GM23338 (cell line): ENCODE results near the gene IFNL1. TPM values are rescaled to one million over a fixed set of nuclear protein-coding genes. Genes with fewer than 3 reads are reported as not detected.

Experiments
- ATAC-seq: fragments of 200-7000 bp; cut with Tn5 transposase; 3 replicates; pipeline ENCODE4 v1.9.1; 2020
- DNase-seq: peaks from one replicate; pipeline ENCODE4 v3.0.0-alpha.2; 2015; ENCODE audit warnings: low spot score
- H2AFZ ChIP-seq: fragments of 200-600 bp; sonication (generic); 2 replicates; pipeline ENCODE4 v1.8.0; 2016; ENCODE audit warnings: antibody characterized with exemption, mild to moderate bottlenecking, moderate library complexity
- H3F3A ChIP-seq: fragments of 200-600 bp; sonication (generic); replicated peaks from 2 replicates; pipeline ENCODE4 v1.8.0; 2017; ENCODE audit warnings: antibody characterized with exemption, mixed run types, low read depth
- H3K27ac ChIP-seq: fragments of 200-600 bp; sonication (generic); 2 replicates; pipeline ENCODE4 v1.6.1; 2016; ENCODE audit warnings: low read depth
- H3K27me3 ChIP-seq: fragments of 200-600 bp; sonication (generic); 2 replicates; pipeline ENCODE4 v1.8.0; 2016; ENCODE audit warnings: mild to moderate bottlenecking, mixed run types, moderate library complexity; ENCODE audit not compliant: insufficient read depth
- H3K36me3 ChIP-seq: fragments of 200-600 bp; sonication (generic); 2 replicates; pipeline ENCODE4 v1.8.0; 2016; ENCODE audit warnings: mild to moderate bottlenecking; ENCODE audit not compliant: insufficient read depth
- H3K4me1 ChIP-seq: fragments of 200-600 bp; sonication (generic); 2 replicates; pipeline ENCODE4 v1.8.0; 2016; ENCODE audit warnings: mild to moderate bottlenecking, moderate library complexity; ENCODE audit not compliant: insufficient read depth
- H3K4me2 ChIP-seq: fragments of 200-600 bp; sonication (generic); 2 replicates; pipeline ENCODE4 v1.7.1; 2017; ENCODE audit warnings: mixed run types
- H3K4me3 ChIP-seq: fragments of 200-600 bp; sonication (generic); 2 replicates; pipeline ENCODE4 v1.6.1; 2016; ENCODE audit warnings: mixed run types
- H3K79me2 ChIP-seq: fragments of 200-600 bp; sonication (generic); replicated peaks from 2 replicates; pipeline ENCODE4 v1.8.0; 2017; ENCODE audit warnings: mild to moderate bottlenecking; ENCODE audit not compliant: insufficient read depth
- H3K9me2 ChIP-seq: fragments of 200-600 bp; sonication (generic); 2 replicates; pipeline ENCODE4 v1.8.0; 2017; ENCODE audit not compliant: insufficient read depth
- H4K20me1 ChIP-seq: fragments of 200-600 bp; sonication (generic); replicated peaks from 2 replicates; pipeline ENCODE4 v1.8.0; 2017; ENCODE audit warnings: mild to moderate bottlenecking; ENCODE audit not compliant: insufficient read depth
- H3K27ac Mint-ChIP-seq: 2 replicates; pipeline ENCODE4 v1.8.0; 2020; ENCODE audit warnings: inconsistent platforms, mild to moderate bottlenecking, moderate library complexity, mixed read lengths
- H3K27me3 Mint-ChIP-seq: 3 replicates; pipeline ENCODE4 v1.8.0; 2022; ENCODE audit warnings: low read depth, mild to moderate bottlenecking, moderate library complexity, mixed read lengths, inconsistent platforms; ENCODE audit not compliant: insufficient read depth, poor library complexity
- H3K36me3 Mint-ChIP-seq: 3 replicates; pipeline ENCODE4 v1.8.0; 2021; ENCODE audit warnings: low read depth, mild to moderate bottlenecking, inconsistent platforms, moderate library complexity, mixed read lengths
- H3K4me1 Mint-ChIP-seq: 3 replicates; pipeline ENCODE4 v1.8.0; 2020; ENCODE audit warnings: mild to moderate bottlenecking, inconsistent platforms, mixed read lengths
- H3K4me3 Mint-ChIP-seq: 3 replicates; pipeline ENCODE4 v1.8.0; 2021; ENCODE audit warnings: moderate library complexity, mild to moderate bottlenecking, inconsistent platforms, mixed read lengths
- H3K9me3 Mint-ChIP-seq: 3 replicates; pipeline ENCODE4 v1.8.0; 2020; ENCODE audit warnings: moderate library complexity, mild to moderate bottlenecking, inconsistent platforms, mixed read lengths
- EZH2 ChIP-seq: fragments of 200-600 bp; sonication (generic); IDR thresholded peaks from one replicate; pipeline ENCODE4 v1.8.0; 2017; ENCODE audit warnings: antibody characterized with exemption, mild to moderate bottlenecking, low read depth; ENCODE audit not compliant: unreplicated experiment
- JUNB ChIP-seq: IDR thresholded peaks from one replicate; pipeline ENCODE4 v1.6.1; 2016; ENCODE audit warnings: antibody characterized with exemption; ENCODE audit not compliant: unreplicated experiment
- NANOG ChIP-seq: IDR thresholded peaks from 2 replicates; pipeline ENCODE4 v1.6.1; 2016; ENCODE audit warnings: antibody characterized with exemption, borderline replicate concordance
- POLR2AphosphoS5 ChIP-seq: IDR thresholded peaks from 2 replicates; pipeline ENCODE4 v1.6.1; 2016; ENCODE audit warnings: antibody characterized with exemption, low read depth
- STAT1 ChIP-seq: IDR thresholded peaks from one replicate; pipeline ENCODE4 v1.6.1; 2016; ENCODE audit warnings: antibody characterized with exemption; ENCODE audit not compliant: unreplicated experiment
- ZNF331 ChIP-seq: fragments of 250-450 bp; sonication (Bioruptor Pico); IDR thresholded peaks from 2 replicates; pipeline ENCODE4 v1.5.0; 2020; ENCODE audit warnings: low read depth, mild to moderate bottlenecking, moderate library complexity
- polyA plus RNA-seq: library from polyadenylated mRNA; unstranded; fragments of >200 nt; fragmentation: Nextera tagmentation; extraction: Ambion mirVana; gene quantifications from 2 replicates; pipeline ENCODE4 v1.2.1, GENCODE V29; 2016
- total RNA-seq: library from RNA; depleted of rRNA; stranded (reverse); fragments of >200 nt; shearing (Covaris generic); gene quantifications from 2 replicates; pipeline ENCODE4 v1.2.3, GENCODE V29; 2014
- TF ChIP-seq, protein P1 (sequence below): fragments of 250-450 bp; sonication (Bioruptor Pico); IDR thresholded peaks from 2 replicates; pipeline ENCODE4 v1.5.0; 2020; ENCODE audit warnings: mild to moderate bottlenecking, moderate library complexity

IFNL1 gene
- total and polyA plus RNA-seq, 2 experiments from 2014 or later: not detected

DNA sequence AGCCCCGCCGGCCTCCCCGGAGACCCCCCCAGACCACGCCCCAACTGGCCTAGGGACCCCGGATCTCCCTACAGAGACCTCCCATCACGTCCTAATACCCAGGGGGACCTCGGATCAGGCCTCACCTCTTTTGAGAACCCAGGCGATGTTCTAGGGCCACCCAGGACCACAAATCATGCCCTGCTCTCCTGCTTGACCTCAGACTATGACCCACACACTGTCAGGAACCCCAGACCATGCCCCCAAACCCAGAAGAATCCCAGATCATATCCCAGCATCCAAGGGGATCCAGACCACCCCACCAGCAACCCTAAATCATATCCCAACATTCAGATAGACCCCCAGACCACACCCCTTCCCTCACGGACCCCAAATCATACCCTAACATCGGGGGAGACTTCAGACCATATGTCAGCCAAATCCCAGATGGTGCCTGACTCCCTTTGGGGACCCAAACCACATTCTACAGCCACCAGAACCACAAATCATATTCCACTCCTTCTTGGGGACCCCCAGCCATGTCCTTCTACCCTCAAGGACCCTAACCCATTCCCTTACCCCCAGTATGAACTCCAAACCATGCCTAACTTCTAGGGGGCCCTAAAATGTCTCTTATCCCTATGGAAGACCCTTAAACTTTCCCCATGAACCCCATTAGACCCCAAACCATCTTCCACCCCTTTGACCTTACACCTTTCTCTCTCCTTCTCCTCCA lies 25.1 kb downstream of the IFNL1 start:
- H3K9me3 Mint-ChIP-seq: peaks cover 4% of the 10 kb centered on the region; the same call in 1 of the 3 replicates
- H3K4me3 ChIP-seq: 0 out of 2 replicates have a peak overlapping the region, but pooled peaks have one; percentile 38

More for the DNA sequence above, 25.1 kb downstream of the IFNL1 start:
- H3K27me3 Mint-ChIP-seq: peaks cover 29% of the 10 kb centered on the region
- ATAC-seq (peak; percentile 51), DNase-seq (peak; percentile 53)
- H3K9me2 ChIP-seq: no peaks in the 10 kb centered on the region
- no peaks in the 10 kb centered on the region for H3K36me3 Mint-ChIP-seq
- H3K79me2 ChIP-seq: peaks cover 5% of the 10 kb centered on the region; the same call in 1 of the 2 replicates
- H3K4me1 ChIP-seq: peaks cover 7% of the 10 kb centered on the region
- no peak overlapping the region for H3K27ac Mint-ChIP-seq
- TF ChIP-seq STAT1 (no peak), EZH2 (no peak), NANOG (no peak), JUNB (no peak), ZNF331 (CRISPR knock-in tag) (no peak), POLR2AphosphoS5 (no peak)
- TF ChIP-seq, protein P1, sequence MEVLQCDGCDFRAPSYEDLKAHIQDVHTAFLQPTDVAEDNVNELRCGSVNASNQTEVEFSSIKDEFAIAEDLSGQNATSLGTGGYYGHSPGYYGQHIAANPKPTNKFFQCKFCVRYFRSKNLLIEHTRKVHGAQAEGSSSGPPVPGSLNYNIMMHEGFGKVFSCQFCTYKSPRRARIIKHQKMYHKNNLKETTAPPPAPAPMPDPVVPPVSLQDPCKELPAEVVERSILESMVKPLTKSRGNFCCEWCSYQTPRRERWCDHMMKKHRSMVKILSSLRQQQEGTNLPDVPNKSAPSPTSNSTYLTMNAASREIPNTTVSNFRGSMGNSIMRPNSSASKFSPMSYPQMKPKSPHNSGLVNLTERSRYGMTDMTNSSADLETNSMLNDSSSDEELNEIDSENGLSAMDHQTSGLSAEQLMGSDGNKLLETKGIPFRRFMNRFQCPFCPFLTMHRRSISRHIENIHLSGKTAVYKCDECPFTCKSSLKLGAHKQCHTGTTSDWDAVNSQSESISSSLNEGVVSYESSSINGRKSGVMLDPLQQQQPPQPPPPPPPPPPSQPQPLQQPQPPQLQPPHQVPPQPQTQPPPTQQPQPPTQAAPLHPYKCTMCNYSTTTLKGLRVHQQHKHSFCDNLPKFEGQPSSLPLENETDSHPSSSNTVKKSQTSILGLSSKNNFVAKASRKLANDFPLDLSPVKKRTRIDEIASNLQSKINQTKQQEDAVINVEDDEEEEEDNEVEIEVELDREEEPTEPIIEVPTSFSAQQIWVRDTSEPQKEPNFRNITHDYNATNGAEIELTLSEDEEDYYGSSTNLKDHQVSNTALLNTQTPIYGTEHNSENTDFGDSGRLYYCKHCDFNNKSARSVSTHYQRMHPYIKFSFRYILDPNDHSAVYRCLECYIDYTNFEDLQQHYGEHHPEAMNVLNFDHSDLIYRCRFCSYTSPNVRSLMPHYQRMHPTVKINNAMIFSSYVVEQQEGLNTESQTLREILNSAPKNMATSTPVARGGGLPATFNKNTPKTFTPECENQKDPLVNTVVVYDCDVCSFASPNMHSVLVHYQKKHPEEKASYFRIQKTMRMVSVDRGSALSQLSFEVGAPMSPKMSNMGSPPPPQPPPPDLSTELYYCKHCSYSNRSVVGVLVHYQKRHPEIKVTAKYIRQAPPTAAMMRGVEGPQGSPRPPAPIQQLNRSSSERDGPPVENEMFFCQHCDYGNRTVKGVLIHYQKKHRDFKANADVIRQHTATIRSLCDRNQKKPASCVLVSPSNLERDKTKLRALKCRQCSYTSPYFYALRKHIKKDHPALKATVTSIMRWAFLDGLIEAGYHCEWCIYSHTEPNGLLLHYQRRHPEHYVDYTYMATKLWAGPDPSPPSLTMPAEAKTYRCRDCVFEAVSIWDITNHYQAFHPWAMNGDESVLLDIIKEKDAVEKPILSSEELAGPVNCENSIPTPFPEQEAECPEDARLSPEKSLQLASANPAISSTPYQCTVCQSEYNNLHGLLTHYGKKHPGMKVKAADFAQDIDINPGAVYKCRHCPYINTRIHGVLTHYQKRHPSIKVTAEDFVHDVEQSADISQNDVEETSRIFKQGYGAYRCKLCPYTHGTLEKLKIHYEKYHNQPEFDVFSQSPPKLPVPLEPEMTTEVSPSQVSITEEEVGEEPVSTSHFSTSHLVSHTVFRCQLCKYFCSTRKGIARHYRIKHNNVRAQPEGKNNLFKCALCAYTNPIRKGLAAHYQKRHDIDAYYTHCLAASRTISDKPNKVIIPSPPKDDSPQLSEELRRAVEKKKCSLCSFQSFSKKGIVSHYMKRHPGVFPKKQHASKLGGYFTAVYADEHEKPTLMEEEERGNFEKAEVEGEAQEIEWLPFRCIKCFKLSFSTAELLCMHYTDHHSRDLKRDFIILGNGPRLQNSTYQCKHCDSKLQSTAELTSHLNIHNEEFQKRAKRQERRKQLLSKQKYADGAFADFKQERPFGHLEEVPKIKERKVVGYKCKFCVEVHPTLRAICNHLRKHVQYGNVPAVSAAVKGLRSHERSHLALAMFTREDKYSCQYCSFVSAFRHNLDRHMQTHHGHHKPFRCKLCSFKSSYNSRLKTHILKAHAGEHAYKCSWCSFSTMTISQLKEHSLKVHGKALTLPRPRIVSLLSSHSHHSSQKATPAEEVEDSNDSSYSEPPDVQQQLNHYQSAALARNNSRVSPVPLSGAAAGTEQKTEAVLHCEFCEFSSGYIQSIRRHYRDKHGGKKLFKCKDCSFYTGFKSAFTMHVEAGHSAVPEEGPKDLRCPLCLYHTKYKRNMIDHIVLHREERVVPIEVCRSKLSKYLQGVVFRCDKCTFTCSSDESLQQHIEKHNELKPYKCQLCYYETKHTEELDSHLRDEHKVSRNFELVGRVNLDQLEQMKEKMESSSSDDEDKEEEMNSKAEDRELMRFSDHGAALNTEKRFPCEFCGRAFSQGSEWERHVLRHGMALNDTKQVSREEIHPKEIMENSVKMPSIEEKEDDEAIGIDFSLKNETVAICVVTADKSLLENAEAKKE (CRISPR knock-in tag): no peak
- H4K20me1 ChIP-seq: no peaks in the 10 kb centered on the region
- H3K4me3 Mint-ChIP-seq: peak overlapping the region; percentile 67
- peaks cover 11% of the 10 kb centered on the region; the same call in 1 of the 2 replicates for H3K27me3 ChIP-seq
- H2AFZ ChIP-seq: peak overlapping the region; percentile 83; the same call in 1 of the 2 replicates
- H3K4me2 ChIP-seq: peak overlapping the region; percentile 68; the same call in 1 of the 2 replicates
- no peak overlapping the region for H3K27ac ChIP-seq
- H3F3A ChIP-seq: 0 out of 2 replicates have a peak, but pooled peaks cover 2% of the 10 kb centered on the region
- peaks cover 11% of the 10 kb centered on the region for H3K4me1 Mint-ChIP-seq
- H3K36me3 ChIP-seq: no peaks in the 10 kb centered on the region
